Motor neuron (in vitro differentiated cells): ENCODE measurements around the gene ABT1. TPM values are rescaled to one million over a fixed set of nuclear protein-coding genes. Genes with fewer than 3 reads are reported as not detected.
A peak's percentile ranks its signal among the peaks of the same experiment; 100 is the strongest.
"Not testable (repeated sequence)": the region's sequence is repeated elsewhere in the genome, so short reads cannot be mapped to it uniquely, and the experiment has no call there.

Source experiments
- ATAC-seq, 8 experiments: fragments of 200-7000 bp; cut with Tn5 transposase; replicated peaks in 6 of 8; 2 replicates each; pipeline ENCODE4 v1.8.0; 2021; ENCODE audit warnings: mild to moderate bottlenecking in 8 of 8, moderate library complexity in 8 of 8
- H3K27ac ChIP-seq, 2 donors: fragments of 250-450 bp; sonication (Bioruptor Pico); 2 replicates each; pipeline ENCODE4 v1.9.0; 2021; ENCODE audit warnings: antibody characterized with exemption in 2 of 2, mild to moderate bottlenecking in 2 of 2, moderate library complexity in 1 of 2
- H3K4me1 ChIP-seq, 2 donors: fragments of 250-450 bp; sonication (Bioruptor Pico); replicated peaks in 1 of 2; 2 replicates each; pipeline ENCODE4 v1.6.1; 2021; ENCODE audit warnings: antibody characterized with exemption in 2 of 2, mild to moderate bottlenecking in 2 of 2, moderate library complexity in 1 of 2
- H3K4me3 ChIP-seq, 5 donors: fragments of 250-450 bp; sonication (Bioruptor Pico); 2 replicates each; pipeline ENCODE4 v1.9.0; 2021; ENCODE audit warnings: antibody characterized with exemption in 5 of 5, mild to moderate bottlenecking in 5 of 5, moderate library complexity in 4 of 5
- WGBS, 10 experiments: fragments of 450-650 bp; shearing (Covaris generic); methylation state at CpG; one replicate each; pipeline ENCODE4 v1.0.0; 2022; 5-methylcytosine and 5-hydroxymethylcytosine counted together
- in situ Hi-C, 9 experiments: fragments of 400-800 bp; cut with MboI; loops; one replicate each; pipeline ENCODE4 v1.15.0; 2021; ENCODE audit warnings: low sequenced_read_pairs in 9 of 9, low pct_unique_long_range_greater_than_20kb in 2 of 9; ENCODE audit not compliant: unreplicated experiment in 9 of 9
- total RNA-seq, 8 experiments: library from RNA; unstranded; fragments of 300-600 nt; gene quantifications; 2 replicates each; pipeline versions ENCODE4 v1.2.3 to v1.2.4, GENCODE V29; 2022

ABT1 gene
- total RNA-seq = 10 to 100 TPM; 11.7 to 23.1 (median 16.5) TPM

GRCh38 chr6:26596579-26597388, at the start of gene ABT1:
Gene ABT1 (plus strand): TSS chr6:26596953. CDS start chr6:26596983, 30 bp downstream.
- H3K4me1 ChIP-seq = peaks cover 0 to 4% of the 10 kb centered on the region in 2 donors
- in situ Hi-C loops = loop anchor here in 1 of 9 experiments (25.0 kb wide), 1 partner anchor 259 kb away; no protein-coding TSS in a partner anchor
- H3K27ac ChIP-seq = peak within 1 kb of the TSS; percentile 73 to 82
- H3K4me3 ChIP-seq = peak within 1 kb of the TSS; percentile 65 to 90 (median 72)
- WGBS, 10 experiments = 0 to 3% (median 0%) methylated on average over 1 to 19 of the region's 51 CpGs
- ATAC-seq = peak; percentile 75 to 88 (median 83)

- H3K27ac ChIP-seq, H3K4me3 ChIP-seq, H3K4me1 ChIP-seq, ATAC-seq: not testable (repeated sequence)
- in situ Hi-C loops = loop anchor here in 4 of 9 experiments (25.0 kb wide), 1 partner anchor 210 kb away; no protein-coding TSS in a partner anchor
- 85 to 100% (median 98%) methylated on average over 2 to 16 of the region's 18 CpGs; no CpG with 5 or more reads in 4 of the 10 experiments for WGBS, 10 experiments
These were observed 49.4 kb upstream of the ABT1 start for GRCh38 chr6:26547363-26547762.

- Histone ChIP-seq H3K4me3 (no peak overlapping the region), H3K27ac (no peak overlapping the region), H3K4me1 (peaks cover 0 to 3% of the 10 kb centered on the region in 2 donors)
- peak in 3 of 8 experiments; percentile 41 to 65 (median 47) for ATAC-seq
- in situ Hi-C loops = no loop called here
- 0 to 100% (median 26%) methylated on average over 1 to 17 of the region's 42 CpGs; no CpG with 5 or more reads in 1 of the 10 experiments for WGBS, 10 experiments
These were observed 46.3 kb upstream of the ABT1 start for GRCh38 chr6:26550250-26550993.

- peaks cover 0 to 3% of the 10 kb centered on the region in 2 donors for H3K4me1 ChIP-seq
- 68 to 96% (median 91%) methylated on average over 3 to 9 of the region's 10 CpGs for WGBS, 10 experiments
- no peak overlapping the region for H3K27ac ChIP-seq
- no peak for ATAC-seq
- in situ Hi-C loops = no loop called here
- no peak overlapping the region for H3K4me3 ChIP-seq
These were observed 44.5 kb upstream of the ABT1 start for GRCh38 chr6:26552205-26552604.

GRCh38 chr6:26552640-26553188, 44.0 kb upstream of the ABT1 start:
- Histone ChIP-seq H3K4me3 (peak overlapping the region; percentile 41 to 58 (median 44)), H3K4me1 (peaks cover 0 to 3% of the 10 kb centered on the region in 2 donors), H3K27ac (no peak overlapping the region)
- in situ Hi-C loops = no loop called here
- WGBS, 10 experiments = 41 to 84% (median 55%) methylated on average over 4 to 11 of the region's 11 CpGs
- ATAC-seq = no peak

GRCh38 chr6:26553264-26553634, 43.5 kb upstream of the ABT1 start:
- ATAC-seq = peak; percentile 27 to 78 (median 66)
- 0% methylated on average over 1 to 10 of the region's 13 CpGs; no CpG with 5 or more reads in 5 of the 10 experiments for WGBS, 10 experiments
- Histone ChIP-seq H3K27ac (no peak overlapping the region), H3K4me1 (peaks cover 0 to 3% of the 10 kb centered on the region in 2 donors), H3K4me3 (peak overlapping the region; percentile 41 to 58 (median 44))
- in situ Hi-C loops = no loop called here

- in situ Hi-C loops = no loop called here
- Histone ChIP-seq H3K4me3 (peak overlapping the region; percentile 41 to 58 (median 44)), H3K4me1 (peaks cover 0 to 3% of the 10 kb centered on the region in 2 donors), H3K27ac (peak overlapping the region in 1 of 2 donors; percentile 23)
- WGBS, 10 experiments = 0 to 3% (median 0%) methylated on average over 1 to 19 of the region's 19 CpGs; no CpG with 5 or more reads in 1 of the 10 experiments
- ATAC-seq = peak; percentile 43 to 77 (median 69)
These were observed 42.9 kb upstream of the ABT1 start for GRCh38 chr6:26553635-26554446.

GRCh38 chr6:26554447-26554696, 42.4 kb upstream of the ABT1 start:
- in situ Hi-C loops = no loop called here
- WGBS, 10 experiments = 0 to 20% (median 13%) methylated on average over 1 of the region's 1 CpG; no CpG with 5 or more reads in 3 of the 10 experiments
- no peak for ATAC-seq
- Histone ChIP-seq H3K4me1 (peaks cover 0 to 3% of the 10 kb centered on the region in 2 donors), H3K4me3 (peak overlapping the region; percentile 41 to 58 (median 44)), H3K27ac (no peak overlapping the region)

- Histone ChIP-seq H3K27ac (no peak overlapping the region), H3K4me3 (peak overlapping the region; percentile 41 to 58 (median 44)), H3K4me1 (peaks cover 0 to 3% of the 10 kb centered on the region in 2 donors)
- in situ Hi-C loops = no loop called here
- peak in 5 of 8 experiments; percentile 4 to 21 (median 15) for ATAC-seq
- WGBS, 10 experiments = 0 to 10% (median 6%) methylated on average over 7 to 27 of the region's 27 CpGs
These were observed 41.9 kb upstream of the ABT1 start for GRCh38 chr6:26554697-26555504.

GRCh38 chr6:26555505-26556262, 41.1 kb upstream of the ABT1 start:
- no peak for ATAC-seq

More at GRCh38 chr6:26555505-26556262, 41.1 kb upstream of the ABT1 start:
- in situ Hi-C loops = no loop called here
- 6 to 44% (median 32%) methylated on average over 4 to 19 of the region's 19 CpGs for WGBS, 10 experiments
- Histone ChIP-seq H3K27ac (no peak overlapping the region), H3K4me1 (peaks cover 0 to 3% of the 10 kb centered on the region in 2 donors), H3K4me3 (peak overlapping the region in 3 of 5 donors; percentile 41 to 58 (median 51))
